Measurements from ENCODE around the gene PPP2CA. TPM values are rescaled to one million over a fixed set of nuclear protein-coding genes. Genes with fewer than 3 reads are reported as not detected.

Gene PPP2CA
- total and polyA plus RNA-seq, 9 of the 15 experiments (the other 6 are each of a cell fraction or from before 2014, with no cell fraction given): 23.0 to 257 (median 109) TPM

DNA sequence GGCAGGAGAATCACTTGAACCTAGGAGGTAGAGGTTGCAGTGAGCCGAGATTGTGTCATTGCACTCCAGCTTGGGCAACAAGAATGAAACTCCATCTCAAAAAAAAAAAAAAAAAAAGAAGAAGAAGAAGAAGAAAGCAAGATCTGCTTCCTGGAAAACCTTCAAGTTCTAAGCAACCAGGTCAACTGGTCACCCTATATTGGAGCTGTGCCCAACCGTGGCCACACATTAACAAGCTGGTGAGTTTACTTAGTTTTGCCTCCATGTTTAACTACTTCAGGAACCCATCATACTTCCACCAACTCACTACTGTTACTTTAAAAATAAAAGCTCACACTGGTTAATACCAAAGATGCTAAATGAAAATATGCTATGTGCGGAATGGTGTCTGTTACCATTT, 36.8 kb downstream of the PPP2CA start:
- no peaks in the 10 kb centered on the region for H4K20me1 ChIP-seq (replicated peaks; ENCODE audit: control insufficient read depth, insufficient read depth, low read length)
- H3K9ac ChIP-seq (ENCODE audit: insufficient read depth in 1 of 2, low read depth in 2 of 2, low read length in 2 of 2): no peak overlapping the region
- BruUV-seq (replicated peaks): no TSS peak
- FAIRE-seq: no peak
- POLR2A ChIA-PET: interaction anchor here (0.5 to 4.3 kb wide), 5 partner anchors 12 to 149 kb away, joined by 3 to 40 read pairs (median 3); partner anchors contain the start of gene SKP1
- 59% methylated on average over 2 of the region's 3 CpGs for WGBS (ENCODE audit: insufficient coverage, low coverage, missing lambda C conversion rate)
- intact Hi-C loops (cut with micrococcal nuclease): loop anchor here (5.0 kb wide), 1 partner anchor 398 kb away; no protein-coding TSS in a partner anchor
- DNase-seq (ENCODE audit: extremely low read depth in 1 of 4, low spot score in 3 of 4): no peak
- H3K79me2 ChIP-seq (ENCODE audit: control insufficient read depth, insufficient read depth, low read length): no peaks in the 10 kb centered on the region
- ATAC-seq: no peak
- no peaks in the 10 kb centered on the region for H3K9me1 ChIP-seq (ENCODE audit: control insufficient read depth, insufficient read depth, low read length)
- no peak overlapping the region for H3K4me2 ChIP-seq (ENCODE audit: insufficient read depth, low read length)
- no peak overlapping the region for H3K27ac ChIP-seq (ENCODE audit: extremely low read depth, low read depth, low read length)
- H3K36me3 ChIP-seq (ENCODE audit: control insufficient read depth, insufficient read depth, low read length): no peaks in the 10 kb centered on the region
- H3K9me3 ChIP-seq (replicated peaks; ENCODE audit: control insufficient read depth, insufficient read depth, low read depth, low read length): no peaks in the 10 kb centered on the region
- in situ Hi-C loops (cut with MboI): loop anchor here (5.0 to 10.0 kb wide), 2 partner anchors 98 to 396 kb away; no protein-coding TSS in a partner anchor
- H3K4me3 ChIP-seq: no peak overlapping the region
- no peaks in the 10 kb centered on the region for H3K27me3 ChIP-seq (ENCODE audit: control insufficient read depth in 2 of 2, insufficient read depth in 2 of 2, low read length in 2 of 2)
- H2AFZ ChIP-seq (ENCODE audit: low read depth, low read length): no peak overlapping the region
- CTCF ChIA-PET (ENCODE audit: low intra/inter-chr PET ratio): no interaction called here
- peaks cover 12 to 19% of the 10 kb centered on the region in 2 experiments; a peak in 4 of 5 replicates for H3K4me1 ChIP-seq (replicated peaks in 1 of 2; ENCODE audit: control insufficient read depth in 2 of 2, insufficient read depth in 2 of 2, low read length in 2 of 2)
- TF ChIP-seq, protein P1, sequence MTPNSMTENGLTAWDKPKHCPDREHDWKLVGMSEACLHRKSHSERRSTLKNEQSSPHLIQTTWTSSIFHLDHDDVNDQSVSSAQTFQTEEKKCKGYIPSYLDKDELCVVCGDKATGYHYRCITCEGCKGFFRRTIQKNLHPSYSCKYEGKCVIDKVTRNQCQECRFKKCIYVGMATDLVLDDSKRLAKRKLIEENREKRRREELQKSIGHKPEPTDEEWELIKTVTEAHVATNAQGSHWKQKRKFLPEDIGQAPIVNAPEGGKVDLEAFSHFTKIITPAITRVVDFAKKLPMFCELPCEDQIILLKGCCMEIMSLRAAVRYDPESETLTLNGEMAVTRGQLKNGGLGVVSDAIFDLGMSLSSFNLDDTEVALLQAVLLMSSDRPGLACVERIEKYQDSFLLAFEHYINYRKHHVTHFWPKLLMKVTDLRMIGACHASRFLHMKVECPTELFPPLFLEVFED (CRISPR knock-in tag; conservative IDR thresholded peaks at IDR 0.05): no peak
- TF ChIP-seq ESRRB (CRISPR knock-in tag; IDR thresholded peaks at IDR 0.05; ENCODE audit: borderline replicate concordance) (no peak), CREM (IDR thresholded peaks at IDR 0.05; ENCODE audit: low read depth) (no peak), ZSCAN29 (IDR thresholded peaks at IDR 0.05) (no peak), ZNF124 (CRISPR knock-in tag; IDR thresholded peaks at IDR 0.05) (no peak), ZNF586 (CRISPR knock-in tag; conservative IDR thresholded peaks at IDR 0.05) (no peak), NR4A1 (CRISPR knock-in tag; IDR thresholded peaks at IDR 0.05) (no peak), NR4A1 (tag; IDR thresholded peaks at IDR 0.05) (no peak), HLTF (IDR thresholded peaks at IDR 0.05) (no peak), ZNF444 (CRISPR knock-in tag; IDR thresholded peaks at IDR 0.05) (no peak), TARDBP (IDR thresholded peaks at IDR 0.05) (no peak), GTF2E2 (tag; IDR thresholded peaks at IDR 0.05) (no peak), ZNF766 (CRISPR knock-in tag; conservative IDR thresholded peaks at IDR 0.05) (no peak), ETV5 (CRISPR knock-in tag; IDR thresholded peaks at IDR 0.05; ENCODE audit: low read depth) (no peak)
- TF ChIP-seq, protein P2, sequence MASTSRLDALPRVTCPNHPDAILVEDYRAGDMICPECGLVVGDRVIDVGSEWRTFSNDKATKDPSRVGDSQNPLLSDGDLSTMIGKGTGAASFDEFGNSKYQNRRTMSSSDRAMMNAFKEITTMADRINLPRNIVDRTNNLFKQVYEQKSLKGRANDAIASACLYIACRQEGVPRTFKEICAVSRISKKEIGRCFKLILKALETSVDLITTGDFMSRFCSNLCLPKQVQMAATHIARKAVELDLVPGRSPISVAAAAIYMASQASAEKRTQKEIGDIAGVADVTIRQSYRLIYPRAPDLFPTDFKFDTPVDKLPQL (IDR thresholded peaks at IDR 0.05; ENCODE audit: extremely low read depth, insufficient read length): no peak
- TF ChIP-seq, protein P3, sequence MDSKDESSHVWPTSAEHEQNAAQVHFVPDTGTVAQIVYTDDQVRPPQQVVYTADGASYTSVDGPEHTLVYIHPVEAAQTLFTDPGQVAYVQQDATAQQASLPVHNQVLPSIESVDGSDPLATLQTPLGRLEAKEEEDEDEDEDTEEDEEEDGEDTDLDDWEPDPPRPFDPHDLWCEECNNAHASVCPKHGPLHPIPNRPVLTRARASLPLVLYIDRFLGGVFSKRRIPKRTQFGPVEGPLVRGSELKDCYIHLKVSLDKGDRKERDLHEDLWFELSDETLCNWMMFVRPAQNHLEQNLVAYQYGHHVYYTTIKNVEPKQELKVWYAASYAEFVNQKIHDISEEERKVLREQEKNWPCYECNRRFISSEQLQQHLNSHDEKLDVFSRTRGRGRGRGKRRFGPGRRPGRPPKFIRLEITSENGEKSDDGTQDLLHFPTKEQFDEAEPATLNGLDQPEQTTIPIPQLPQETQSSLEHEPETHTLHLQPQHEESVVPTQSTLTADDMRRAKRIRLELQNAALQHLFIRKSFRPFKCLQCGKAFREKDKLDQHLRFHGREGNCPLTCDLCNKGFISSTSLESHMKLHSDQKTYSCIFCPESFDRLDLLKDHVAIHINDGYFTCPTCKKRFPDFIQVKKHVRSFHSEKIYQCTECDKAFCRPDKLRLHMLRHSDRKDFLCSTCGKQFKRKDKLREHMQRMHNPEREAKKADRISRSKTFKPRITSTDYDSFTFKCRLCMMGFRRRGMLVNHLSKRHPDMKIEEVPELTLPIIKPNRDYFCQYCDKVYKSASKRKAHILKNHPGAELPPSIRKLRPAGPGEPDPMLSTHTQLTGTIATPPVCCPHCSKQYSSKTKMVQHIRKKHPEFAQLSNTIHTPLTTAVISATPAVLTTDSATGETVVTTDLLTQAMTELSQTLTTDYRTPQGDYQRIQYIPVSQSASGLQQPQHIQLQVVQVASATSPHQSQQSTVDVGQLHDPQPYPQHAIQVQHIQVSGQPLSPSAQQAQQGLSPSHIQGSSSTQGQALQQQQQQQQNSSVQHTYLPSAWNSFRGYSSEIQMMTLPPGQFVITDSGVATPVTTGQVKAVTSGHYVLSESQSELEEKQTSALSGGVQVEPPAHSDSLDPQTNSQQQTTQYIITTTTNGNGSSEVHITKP (IDR thresholded peaks at IDR 0.05; ENCODE audit: partially characterized antibody): no peak

Data from K562 (cell line).